Lower leg skin (tissue), 4 donors: Measurements from ENCODE around the gene AUTS2. TPM values are rescaled to one million over a fixed set of nuclear protein-coding genes. Genes with fewer than 3 reads are reported as not detected.

Experiments used
- DNase-seq, 2 donors: peaks; one replicate each; pipeline ENCODE4 v3.0.0-alpha.2; 2019; ENCODE audit warnings: low spot score in 2 of 2
- H3K4me3 ChIP-seq: fragments of 200-600 bp; sonication (generic); 2 replicates; pipeline ENCODE4 v1.5.1; 2017; ENCODE audit warnings: mild to moderate bottlenecking, low read depth; ENCODE audit not compliant: poor library complexity, severe bottlenecking
- CTCF ChIP-seq, 3 donors: fragments of 450-650 bp; IDR thresholded peaks; one replicate each; pipeline ENCODE4 v1.5.1; 2016; ENCODE audit warnings: antibody characterized with exemption in 3 of 3, mild to moderate bottlenecking in 3 of 3, moderate library complexity in 2 of 3
- POLR2A ChIP-seq, 2 donors: fragments of 450-650 bp; IDR thresholded peaks; one replicate each; pipeline ENCODE4 v1.6.1; 2016 to 2017; ENCODE audit warnings: antibody characterized with exemption in 2 of 2, mild to moderate bottlenecking in 1 of 2, moderate library complexity in 1 of 2
- WGBS, 2 donors: methylation state at CpG; one replicate each; pipeline ENCODE4 v1.1.5; 2018; 5-methylcytosine and 5-hydroxymethylcytosine counted together
- intact Hi-C: fragments of 100-400 bp; cut with DNase I; formaldehyde crosslinking; loops from one replicate; pipeline ENCODE4 v1.15.0; 2023; ENCODE audit warnings: low total_unique reads
- total RNA-seq, 4 donors: library from RNA; depleted of rRNA; stranded (reverse); fragments of >200 nt; gene quantifications; one replicate each; pipeline ENCODE4 v1.1.0, GENCODE V29; 2016

Gene AUTS2
- total RNA-seq, 4 donors from 2014 or later, result 30.8 to 41.9 (median 40.5) TPM

GRCh38 chr7:70349031-70349430 is 750.8 kb downstream of the AUTS2 start:
- 92 to 95% methylated on average over 2 of the region's 2 CpGs for WGBS, 2 donors
- DNase-seq, result no peak
- TF ChIP-seq CTCF (IDR thresholded peaks at IDR 0.05) (no peak), POLR2A (IDR thresholded peaks at IDR 0.05) (no peak)
- no peak overlapping the region for H3K4me3 ChIP-seq
- intact Hi-C loops, result no loop called here

GRCh38 chr7:70349819-70350218 is 751.5 kb downstream of the AUTS2 start:
- no peak for TF ChIP-seq CTCF (IDR thresholded peaks at IDR 0.05)
- no peak for TF ChIP-seq POLR2A (IDR thresholded peaks at IDR 0.05)
- WGBS, 2 donors, result 84 to 86% methylated on average over 1 of the region's 1 CpG
- DNase-seq, result no peak
- intact Hi-C loops, result no loop called here
- no peak overlapping the region for H3K4me3 ChIP-seq

- no peak overlapping the region for H3K4me3 ChIP-seq
- 92 to 97% methylated on average over 4 of the region's 4 CpGs for WGBS, 2 donors
- TF ChIP-seq CTCF (IDR thresholded peaks at IDR 0.05) (no peak), POLR2A (IDR thresholded peaks at IDR 0.05) (no peak)
- intact Hi-C loops, result no loop called here
- no peak for DNase-seq
Measured at GRCh38 chr7:70352088-70352487, 753.8 kb downstream of the AUTS2 start.

- H3K4me3 ChIP-seq, result no peak overlapping the region
- 73 to 74% methylated on average over 2 of the region's 2 CpGs for WGBS, 2 donors
- no peak for DNase-seq
- intact Hi-C loops, result no loop called here
- TF ChIP-seq POLR2A (IDR thresholded peaks at IDR 0.05) (no peak), CTCF (IDR thresholded peaks at IDR 0.05) (no peak)
Measured at GRCh38 chr7:70352906-70353305, 754.6 kb downstream of the AUTS2 start.

GRCh38 chr7:70353330-70353945 is 755.2 kb downstream of the AUTS2 start:
- intact Hi-C loops, result no loop called here
- peak in 1 of 2 donors; percentile 22 for DNase-seq

More at GRCh38 chr7:70353330-70353945, 755.2 kb downstream of the AUTS2 start:
- H3K4me3 ChIP-seq, result no peak overlapping the region
- TF ChIP-seq CTCF (IDR thresholded peaks at IDR 0.05) (no peak), POLR2A (IDR thresholded peaks at IDR 0.05) (no peak)
- 53 to 58% methylated on average over 2 of the region's 2 CpGs for WGBS, 2 donors
